K562 (cell line): Measurements from ENCODE around the gene SEMA5A. TPM values are rescaled to one million over a fixed set of nuclear protein-coding genes. Genes with fewer than 3 reads are reported as not detected.

ENCODE experiments used
- ATAC-seq: fragments of 200-7000 bp; cut with Tn5 transposase; 3 replicates; pipeline ENCODE4 v1.9.1; 2020; ENCODE audit warnings: moderate library complexity
- BruUV-seq: library from RNA; stranded (reverse); fragments of 400-500 nt; replicated peaks from 2 replicates; lab custom pipeline; 2021; lab: Mats Ljungman, UMichigan
- CTCF ChIA-PET: fragments of 300-600 bp; formaldehyde crosslinking; extraction: SDS; loops from one replicate; lab custom pipeline; 2021; ENCODE audit warnings: low intra/inter-chr PET ratio; lab: Yijun Ruan, JAX
- POLR2A ChIA-PET: fragments of 300-600, 350-650 bp; sonication (Branson Sonifier 250); formaldehyde crosslinking; extraction: SDS; loops from one replicate; lab custom pipeline; 2021; ENCODE audit warnings: antibody characterized with exemption, inconsistent platforms; lab: Yijun Ruan, JAX
- DNase-seq, 4 experiments: peaks; one replicate each; pipeline versions ENCODE4 v3.0.0 to v3.0.0-alpha.2; 2011 to 2018; ENCODE audit warnings: low spot score in 3 of 4, mixed read lengths in 3 of 4; ENCODE audit errors: extremely low read depth in 1 of 4
- FAIRE-seq: peaks from 2 replicates; lab custom pipeline; 2011; peaks lifted over from hg19 to GRCh38; lab: Jason Lieb, UNC
- H2AFZ ChIP-seq: 2 replicates; pipeline ENCODE4 v1.6.0; 2011; ENCODE audit warnings: low read depth, low read length, control low read depth, inconsistent platforms
- H3K27ac ChIP-seq: fragments of 200-600 bp; 3 replicates; pipeline ENCODE4 v1.8.0; 2011; ENCODE audit warnings: low read depth, mild to moderate bottlenecking, control low read depth, inconsistent platforms, low read length, moderate library complexity, mixed read lengths; ENCODE audit errors: extremely low read depth
- H3K27me3 ChIP-seq, 2 experiments: fragments of 300-600 bp in 1 of 2; 2 replicates in 1 of 2; 3 replicates in 1 of 2; pipeline versions ENCODE4 v1.6.0 to v1.8.0; 2011; ENCODE audit warnings: inconsistent platforms in 2 of 2, low read length in 2 of 2, mild to moderate bottlenecking in 1 of 2, mixed read lengths in 1 of 2, moderate library complexity in 1 of 2; ENCODE audit not compliant: control insufficient read depth in 2 of 2, insufficient read depth in 2 of 2
- H3K36me3 ChIP-seq: fragments of 300-600 bp; 3 replicates; pipeline ENCODE4 v1.8.0; 2011; ENCODE audit warnings: mild to moderate bottlenecking, low read length, inconsistent platforms; ENCODE audit not compliant: control insufficient read depth, insufficient read depth
- H3K4me1 ChIP-seq, 2 experiments: fragments of 200-600 bp in 1 of 2; replicated peaks in 1 of 2; 2 replicates in 1 of 2; 3 replicates in 1 of 2; pipeline versions ENCODE4 v1.5.1 to v1.8.0; 2011; ENCODE audit warnings: inconsistent platforms in 2 of 2, low read length in 2 of 2, mild to moderate bottlenecking in 1 of 2, mixed read lengths in 1 of 2, moderate library complexity in 1 of 2; ENCODE audit not compliant: control insufficient read depth in 2 of 2, insufficient read depth in 2 of 2
- H3K4me2 ChIP-seq: 2 replicates; pipeline ENCODE4 v1.6.1; 2011; ENCODE audit warnings: low read length, control low read depth, inconsistent platforms, mixed read lengths; ENCODE audit not compliant: insufficient read depth
- H3K4me3 ChIP-seq: fragments of 200-600 bp; sonication (generic), shearing (Covaris generic); 2 replicates; pipeline ENCODE4 v1.5.1; 2016; ENCODE audit warnings: control low read depth, inconsistent platforms
- H3K79me2 ChIP-seq: fragments of 200-600 bp; 3 replicates; pipeline ENCODE4 v1.8.0; 2011; ENCODE audit warnings: low read length, inconsistent platforms; ENCODE audit not compliant: control insufficient read depth, insufficient read depth
- H3K9ac ChIP-seq, 2 experiments: 2 replicates each; pipeline versions ENCODE4 v1.6.0 to v1.6.1; 2011; ENCODE audit warnings: low read depth in 2 of 2, low read length in 2 of 2, control low read depth in 1 of 2, inconsistent platforms in 1 of 2, mild to moderate bottlenecking in 1 of 2, mixed read lengths in 1 of 2; ENCODE audit not compliant: insufficient read depth in 1 of 2
- H3K9me1 ChIP-seq: one replicate; pipeline ENCODE4 v1.6.0; 2011; ENCODE audit warnings: inconsistent platforms, mild to moderate bottlenecking, low read length, moderate library complexity; ENCODE audit not compliant: control insufficient read depth, insufficient read depth
- H3K9me3 ChIP-seq: replicated peaks from 2 replicates; pipeline ENCODE4 v1.5.1; 2011; ENCODE audit warnings: low read depth, low read length, inconsistent platforms; ENCODE audit not compliant: control insufficient read depth, insufficient read depth
- H4K20me1 ChIP-seq: replicated peaks from 2 replicates; pipeline ENCODE4 v1.6.1; 2011; ENCODE audit warnings: low read length, inconsistent platforms, mixed read lengths; ENCODE audit not compliant: control insufficient read depth, insufficient read depth
- GTF2E2 ChIP-seq: fragments of 200-800 bp; sonication (Bioruptor generic); IDR thresholded peaks from 2 replicates; pipeline ENCODE4 v1.6.1; 2016; ENCODE audit warnings: missing genetic modification characterization, missing compliant biosample characterization
- ZKSCAN8 ChIP-seq: fragments of 200-800 bp; sonication (Bioruptor generic); IDR thresholded peaks from 2 replicates; pipeline ENCODE4 v1.6.1; 2016; ENCODE audit warnings: missing genetic modification characterization, missing compliant biosample characterization
- ZNF239 ChIP-seq: fragments of 250-450 bp; sonication (Bioruptor Pico); IDR thresholded peaks from 2 replicates; pipeline ENCODE4 v1.4.0; 2020; ENCODE audit warnings: mild to moderate bottlenecking
- WGBS: fragments of 100-300 bp; shearing (Covaris generic); methylation state at CpG from one replicate; pipeline ENCODE4 v1.1.6; 2016; ENCODE audit warnings: low coverage, mixed read lengths; ENCODE audit not compliant: insufficient coverage; ENCODE audit errors: missing lambda C conversion rate; 5-methylcytosine and 5-hydroxymethylcytosine counted together
- in situ Hi-C: fragments of 300-500 bp; cut with MboI; formaldehyde crosslinking; loops from 4 replicates; pipeline ENCODE4 v1.15.0; 2018; ENCODE audit warnings: inconsistent platforms, mixed read lengths
- intact Hi-C: fragments of 100-400 bp; cut with micrococcal nuclease; formaldehyde crosslinking; loops from 2 replicates; pipeline ENCODE4 v1.14.2; 2022
- polyA plus RNA-seq, 8 experiments: library from polyadenylated mRNA; depleted of rRNA in 4 of 8; stranded (reverse) in 5 of 8; unstranded in 3 of 8; fragments of >200 nt; fragmentation: Nextera tagmentation in 2 of 8; fragmentation: Illumina TruSeq in 1 of 8; extraction: Ambion mirVana in 2 of 8; extraction: Trizol in 1 of 8; gene quantifications; 2 replicates each; pipeline versions ENCODE4 v1.2.1 to v1.2.3, GENCODE V29; 2011 to 2014; ENCODE audit warnings: inconsistent platforms in 1 of 8, missing spikeins in 1 of 8
- total RNA-seq, 7 experiments: library from RNA; depleted of rRNA in 6 of 7; stranded (reverse); fragments of >200 nt in 6 of 7; fragmentation: Illumina TruSeq in 2 of 7; extraction: Trizol in 2 of 7; gene quantifications; 2 replicates each; pipeline versions ENCODE4 v1.2.1 to v1.2.3, GENCODE V29; 2011 to 2021; ENCODE audit warnings: low replicate concordance in 1 of 7
- TF ChIP-seq, protein P1 (sequence below): sonication (generic); formaldehyde crosslinking; IDR thresholded peaks from 2 replicates; pipeline ENCODE4 v1.8.0; 2023; ENCODE audit warnings: mild to moderate bottlenecking, missing genetic modification reagents

Gene SEMA5A
- total and polyA plus RNA-seq, 9 of the 15 experiments (the other 6 are each of a cell fraction or from before 2014, with no cell fraction given), result 0.02 TPM; not detected in 8

DNA sequence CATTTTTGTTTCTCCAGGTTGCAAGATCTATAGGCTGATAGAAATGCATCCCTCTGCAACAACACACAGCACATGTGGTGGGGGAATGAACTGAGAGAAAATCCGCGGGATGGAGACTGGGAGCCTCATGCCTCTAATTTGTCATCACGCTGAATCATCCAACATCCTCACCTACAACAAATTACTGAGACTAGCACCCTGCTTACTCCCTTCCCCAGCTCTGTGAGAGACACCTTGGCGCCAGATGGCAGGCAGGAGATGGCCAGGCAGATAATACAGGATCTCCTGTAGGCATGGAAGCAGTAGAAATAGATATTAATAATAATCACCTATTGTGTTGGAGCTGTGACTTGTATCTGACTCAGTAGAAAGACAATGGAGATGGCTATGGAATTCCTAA, 276.9 kb downstream of the SEMA5A start:
- Histone ChIP-seq H3K79me2 (no peaks in the 10 kb centered on the region), H3K4me2 (no peak overlapping the region), H3K4me1 (no peaks in the 10 kb centered on the region), H3K36me3 (no peaks in the 10 kb centered on the region), H3K27me3 (no peaks in the 10 kb centered on the region), H3K4me3 (no peak overlapping the region), H3K9me3 (no peaks in the 10 kb centered on the region), H3K9ac (no peak overlapping the region), H3K9me1 (no peaks in the 10 kb centered on the region), H3K27ac (no peak overlapping the region), H2AFZ (no peak overlapping the region), H4K20me1 (no peaks in the 10 kb centered on the region)
- ATAC-seq (no peak), DNase-seq (no peak), FAIRE-seq (no peak)
- intact Hi-C loops, result no loop called here
- TF ChIP-seq GTF2E2 (tag) (no peak), ZKSCAN8 (CRISPR knock-in tag) (no peak), ZNF239 (no peak)
- TF ChIP-seq, protein P1, sequence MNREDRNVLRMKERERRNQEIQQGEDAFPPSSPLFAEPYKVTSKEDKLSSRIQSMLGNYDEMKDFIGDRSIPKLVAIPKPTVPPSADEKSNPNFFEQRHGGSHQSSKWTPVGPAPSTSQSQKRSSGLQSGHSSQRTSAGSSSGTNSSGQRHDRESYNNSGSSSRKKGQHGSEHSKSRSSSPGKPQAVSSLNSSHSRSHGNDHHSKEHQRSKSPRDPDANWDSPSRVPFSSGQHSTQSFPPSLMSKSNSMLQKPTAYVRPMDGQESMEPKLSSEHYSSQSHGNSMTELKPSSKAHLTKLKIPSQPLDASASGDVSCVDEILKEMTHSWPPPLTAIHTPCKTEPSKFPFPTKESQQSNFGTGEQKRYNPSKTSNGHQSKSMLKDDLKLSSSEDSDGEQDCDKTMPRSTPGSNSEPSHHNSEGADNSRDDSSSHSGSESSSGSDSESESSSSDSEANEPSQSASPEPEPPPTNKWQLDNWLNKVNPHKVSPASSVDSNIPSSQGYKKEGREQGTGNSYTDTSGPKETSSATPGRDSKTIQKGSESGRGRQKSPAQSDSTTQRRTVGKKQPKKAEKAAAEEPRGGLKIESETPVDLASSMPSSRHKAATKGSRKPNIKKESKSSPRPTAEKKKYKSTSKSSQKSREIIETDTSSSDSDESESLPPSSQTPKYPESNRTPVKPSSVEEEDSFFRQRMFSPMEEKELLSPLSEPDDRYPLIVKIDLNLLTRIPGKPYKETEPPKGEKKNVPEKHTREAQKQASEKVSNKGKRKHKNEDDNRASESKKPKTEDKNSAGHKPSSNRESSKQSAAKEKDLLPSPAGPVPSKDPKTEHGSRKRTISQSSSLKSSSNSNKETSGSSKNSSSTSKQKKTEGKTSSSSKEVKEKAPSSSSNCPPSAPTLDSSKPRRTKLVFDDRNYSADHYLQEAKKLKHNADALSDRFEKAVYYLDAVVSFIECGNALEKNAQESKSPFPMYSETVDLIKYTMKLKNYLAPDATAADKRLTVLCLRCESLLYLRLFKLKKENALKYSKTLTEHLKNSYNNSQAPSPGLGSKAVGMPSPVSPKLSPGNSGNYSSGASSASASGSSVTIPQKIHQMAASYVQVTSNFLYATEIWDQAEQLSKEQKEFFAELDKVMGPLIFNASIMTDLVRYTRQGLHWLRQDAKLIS (CRISPR knock-in tag), result no peak
- CTCF ChIA-PET, result no interaction called here
- in situ Hi-C loops, result no loop called here
- no TSS peak for BruUV-seq
- WGBS, result 0% methylated on average over 4 of the region's 4 CpGs
- POLR2A ChIA-PET, result no interaction called here
